Measurements from ENCODE around the gene CBX8.

The CBX8 gene

DNA sequence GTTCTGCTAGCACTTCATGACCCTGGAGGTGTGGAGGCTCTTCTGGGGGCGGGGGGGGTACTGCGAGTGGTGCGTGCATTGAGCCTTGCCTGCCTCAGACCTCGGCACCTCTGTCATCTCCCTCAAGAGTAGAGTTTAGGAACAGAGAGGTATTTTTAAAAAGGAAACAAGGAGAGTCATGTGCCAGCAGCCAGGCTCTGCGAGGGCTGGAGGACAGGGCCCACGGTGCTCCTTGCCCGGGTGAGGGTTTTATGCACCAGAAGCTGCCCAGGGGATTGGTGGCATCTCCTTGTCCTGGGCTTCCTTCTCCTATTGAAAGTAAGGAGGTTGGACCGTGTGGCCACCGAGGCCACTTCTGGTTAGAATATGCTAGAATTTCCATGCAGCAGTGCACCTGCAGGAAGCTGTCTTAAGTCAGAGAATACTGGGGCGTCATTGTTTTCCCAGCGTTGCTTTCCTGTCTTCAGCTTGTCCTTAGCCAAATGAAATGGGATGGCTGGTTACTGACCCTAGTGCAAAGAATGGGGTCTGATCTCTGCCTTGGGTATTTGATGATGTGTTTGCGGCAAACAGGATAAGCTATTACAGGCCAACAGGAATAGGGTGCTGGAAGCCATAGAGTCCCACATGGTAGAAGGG, 15.7 kb downstream of the CBX8 start:
- no peaks in the 10 kb centered on the region for H3K9me3 ChIP-seq (ENCODE audit: control insufficient read depth in 2 of 2, low read length in 2 of 2)
- H3K27ac ChIP-seq (ENCODE audit: low read length), result no peak overlapping the region
- no peak overlapping the region for H3K9ac ChIP-seq (ENCODE audit: low read length in 2 of 2)
- H3K36me3 ChIP-seq (ENCODE audit: control insufficient read depth in 2 of 2, insufficient read depth in 2 of 2, low read length in 2 of 2), result no peaks in the 10 kb centered on the region
- H3K4me3 ChIP-seq (ENCODE audit: low read length in 2 of 2), result no peak overlapping the region
- peaks cover 45 to 71% of the 10 kb centered on the region in 2 donors for H3K27me3 ChIP-seq (ENCODE audit: control insufficient read depth in 1 of 2, insufficient read depth in 2 of 2, low read length in 2 of 2)
- peaks cover 16% of the 10 kb centered on the region for H3K4me1 ChIP-seq (ENCODE audit: control insufficient read depth, insufficient read depth, low read length)

DNA sequence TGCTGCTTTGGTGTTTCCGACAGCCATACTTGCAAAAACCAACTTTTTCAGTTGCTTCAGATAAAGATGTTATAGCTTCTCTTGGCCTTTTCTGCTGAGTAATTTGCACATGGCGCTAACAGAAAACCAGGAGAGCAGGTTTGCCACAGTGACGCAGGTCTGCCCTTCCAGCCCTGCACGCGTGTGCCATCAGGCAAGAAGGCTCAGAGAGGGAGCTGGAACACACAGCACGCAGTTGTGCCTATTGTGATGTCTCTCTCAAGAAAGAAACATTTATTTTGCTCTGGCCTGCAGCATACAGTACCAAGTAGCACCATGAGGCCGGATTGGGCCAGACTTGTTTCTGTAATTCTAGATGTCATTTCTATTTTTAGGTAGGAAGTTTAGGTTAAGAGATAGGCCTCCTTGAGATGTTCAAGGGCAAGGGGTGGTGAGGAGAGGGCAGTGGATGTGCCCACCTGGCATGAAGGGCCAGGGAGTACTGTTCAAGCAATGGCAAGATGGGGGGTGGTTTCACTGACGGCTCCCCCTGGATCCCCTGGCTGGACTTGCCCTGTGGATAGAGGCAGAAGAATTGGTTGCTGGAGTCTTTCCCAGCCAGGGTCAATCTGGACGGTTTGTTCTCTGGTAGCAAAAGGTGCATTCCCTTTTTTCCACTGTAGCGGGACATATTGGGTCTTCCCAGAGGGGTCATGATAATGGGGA, 17.1 kb downstream of the CBX8 start:
- Histone ChIP-seq H3K27ac (ENCODE audit: low read length) (no peak overlapping the region), H3K9me3 (ENCODE audit: control insufficient read depth in 2 of 2, low read length in 2 of 2) (no peaks in the 10 kb centered on the region), H3K27me3 (ENCODE audit: control insufficient read depth in 1 of 2, insufficient read depth in 2 of 2, low read length in 2 of 2) (peaks cover 52 to 70% of the 10 kb centered on the region in 2 donors), H3K9ac (ENCODE audit: low read length in 2 of 2) (no peak overlapping the region), H3K4me1 (ENCODE audit: control insufficient read depth, insufficient read depth, low read length) (peaks cover 16% of the 10 kb centered on the region), H3K36me3 (ENCODE audit: control insufficient read depth in 2 of 2, insufficient read depth in 2 of 2, low read length in 2 of 2) (no peaks in the 10 kb centered on the region), H3K4me3 (ENCODE audit: low read length in 2 of 2) (no peak overlapping the region)

DNA sequence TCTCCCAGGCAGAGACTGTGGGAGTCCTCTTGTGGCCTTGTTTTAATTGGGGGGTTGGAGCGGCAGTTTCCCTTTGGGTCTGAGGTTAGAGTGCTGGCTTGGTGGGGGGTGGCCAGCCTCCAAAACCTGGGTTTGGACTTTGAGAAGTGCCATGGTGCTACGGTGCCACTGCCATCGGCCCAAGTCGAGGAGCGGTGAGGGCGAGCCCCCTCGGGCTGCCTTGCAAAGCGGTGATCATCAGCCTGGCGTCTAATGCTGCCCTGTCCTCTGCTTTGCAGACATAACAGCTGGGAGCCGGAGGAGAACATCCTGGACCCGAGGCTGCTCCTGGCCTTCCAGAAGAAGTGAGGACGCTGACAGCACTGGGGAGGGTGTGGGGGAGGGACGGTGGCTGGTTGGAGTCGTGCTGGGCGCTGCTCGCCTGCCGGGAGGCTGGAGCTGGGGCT, 17.8 kb downstream of the CBX8 start:
- no peak overlapping the region for H3K27ac ChIP-seq (ENCODE audit: low read length)
- no peaks in the 10 kb centered on the region for H3K9me3 ChIP-seq (ENCODE audit: control insufficient read depth in 2 of 2, low read length in 2 of 2)
- no peak overlapping the region for H3K4me3 ChIP-seq (ENCODE audit: low read length in 2 of 2)
- H3K9ac ChIP-seq (ENCODE audit: low read length in 2 of 2), result no peak overlapping the region
- peaks cover 16% of the 10 kb centered on the region for H3K4me1 ChIP-seq (ENCODE audit: control insufficient read depth, insufficient read depth, low read length)
- peaks cover 55 to 66% of the 10 kb centered on the region in 2 donors for H3K27me3 ChIP-seq (ENCODE audit: control insufficient read depth in 1 of 2, insufficient read depth in 2 of 2, low read length in 2 of 2)
- no peaks in the 10 kb centered on the region for H3K36me3 ChIP-seq (ENCODE audit: control insufficient read depth in 2 of 2, insufficient read depth in 2 of 2, low read length in 2 of 2)

DNA sequence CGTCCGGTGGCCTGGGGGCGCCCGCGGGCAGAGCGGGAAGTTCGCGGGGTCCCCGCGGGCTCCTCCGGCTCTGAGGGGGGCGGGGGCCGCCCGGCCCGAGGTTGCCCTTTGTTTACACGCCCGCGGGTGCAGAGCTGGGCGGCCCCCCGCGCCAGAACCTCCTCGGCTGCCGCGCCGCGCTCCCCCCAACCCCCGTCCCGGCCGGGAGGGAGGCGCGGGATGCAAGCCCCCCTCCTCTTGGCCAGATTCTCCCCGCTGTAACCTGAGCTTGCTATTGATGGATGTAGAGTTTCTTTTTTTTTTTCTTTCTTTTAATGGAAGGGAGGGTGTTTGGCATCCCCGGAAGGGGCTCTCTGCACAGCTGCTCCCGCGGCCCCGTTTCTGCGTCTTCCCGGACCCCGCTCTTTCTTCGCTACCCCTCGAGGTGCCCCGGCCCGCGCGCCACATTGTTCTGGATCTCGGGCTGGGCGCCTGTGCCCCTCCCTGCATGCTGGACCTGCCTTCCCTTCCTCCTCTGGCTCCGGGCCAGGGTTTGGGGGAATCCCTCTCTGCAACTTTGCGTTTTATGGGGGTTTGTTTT, 18.3 kb downstream of the CBX8 start:
- H3K27ac ChIP-seq (ENCODE audit: low read length), result no peak overlapping the region
- H3K4me1 ChIP-seq (ENCODE audit: control insufficient read depth, insufficient read depth, low read length), result peaks cover 16% of the 10 kb centered on the region
- H3K4me3 ChIP-seq (ENCODE audit: low read length in 2 of 2), result peak overlapping the region in 1 of 2 donors; percentile 61
- H3K36me3 ChIP-seq (ENCODE audit: control insufficient read depth in 2 of 2, insufficient read depth in 2 of 2, low read length in 2 of 2), result no peaks in the 10 kb centered on the region
- no peaks in the 10 kb centered on the region for H3K9me3 ChIP-seq (ENCODE audit: control insufficient read depth in 2 of 2, low read length in 2 of 2)
- peaks cover 58 to 62% of the 10 kb centered on the region in 2 donors for H3K27me3 ChIP-seq (ENCODE audit: control insufficient read depth in 1 of 2, insufficient read depth in 2 of 2, low read length in 2 of 2)
- H3K9ac ChIP-seq (ENCODE audit: low read length in 2 of 2), result no peak overlapping the region

DNA sequence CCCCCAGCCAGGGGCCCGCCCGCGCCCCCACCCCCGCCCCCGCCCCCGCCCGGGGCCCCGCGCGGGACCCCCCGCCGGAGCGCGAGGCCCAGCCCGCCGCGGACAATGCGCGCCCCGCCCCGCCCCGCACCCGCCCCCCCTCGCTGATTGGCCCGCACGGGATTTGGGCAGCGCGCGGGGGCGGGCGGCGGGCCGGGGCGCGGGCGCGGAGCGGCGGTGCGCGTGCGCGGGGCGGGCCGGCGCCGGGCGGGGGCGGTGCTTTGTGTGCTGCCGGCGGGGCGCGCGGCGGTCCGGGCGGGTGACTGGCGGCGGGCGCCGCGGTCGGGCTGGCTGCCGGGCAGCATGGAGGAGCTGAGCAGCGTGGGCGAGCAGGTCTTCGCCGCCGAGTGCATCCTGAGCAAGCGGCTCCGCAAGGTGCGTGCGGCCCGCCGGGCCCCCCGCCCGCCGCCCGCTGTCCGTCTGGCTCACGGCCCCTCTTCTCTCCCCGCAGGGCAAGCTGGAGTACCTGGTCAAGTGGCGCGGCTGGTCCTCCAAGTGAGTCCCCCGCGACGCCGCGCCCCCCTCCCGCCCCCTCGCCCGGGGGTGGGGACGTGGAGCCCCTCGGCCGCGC, 18.9 kb downstream of the CBX8 start, which contains the start of gene CBX2:
TSS of gene CBX2 (plus strand) at position 255 of the 610 bp plus-strand sequence. CDS start at position 343, 88 bp downstream.
- H3K4me1 ChIP-seq (ENCODE audit: control insufficient read depth, insufficient read depth, low read length), result peaks cover 16% of the 10 kb centered on the region
- no peak within 1 kb of the TSS for H3K9ac ChIP-seq (ENCODE audit: low read length in 2 of 2)
- no peaks in the 10 kb centered on the region for H3K9me3 ChIP-seq (ENCODE audit: control insufficient read depth in 2 of 2, low read length in 2 of 2)
- peak within 1 kb of the TSS; percentile 29 to 61 for H3K4me3 ChIP-seq (ENCODE audit: low read length in 2 of 2)
- peaks cover 60% of the 10 kb centered on the region in 2 donors for H3K27me3 ChIP-seq (ENCODE audit: control insufficient read depth in 1 of 2, insufficient read depth in 2 of 2, low read length in 2 of 2)
- H3K27ac ChIP-seq (ENCODE audit: low read length), result no peak within 1 kb of the TSS
- H3K36me3 ChIP-seq (ENCODE audit: control insufficient read depth in 2 of 2, insufficient read depth in 2 of 2, low read length in 2 of 2), result no peaks in the 10 kb centered on the region

DNA sequence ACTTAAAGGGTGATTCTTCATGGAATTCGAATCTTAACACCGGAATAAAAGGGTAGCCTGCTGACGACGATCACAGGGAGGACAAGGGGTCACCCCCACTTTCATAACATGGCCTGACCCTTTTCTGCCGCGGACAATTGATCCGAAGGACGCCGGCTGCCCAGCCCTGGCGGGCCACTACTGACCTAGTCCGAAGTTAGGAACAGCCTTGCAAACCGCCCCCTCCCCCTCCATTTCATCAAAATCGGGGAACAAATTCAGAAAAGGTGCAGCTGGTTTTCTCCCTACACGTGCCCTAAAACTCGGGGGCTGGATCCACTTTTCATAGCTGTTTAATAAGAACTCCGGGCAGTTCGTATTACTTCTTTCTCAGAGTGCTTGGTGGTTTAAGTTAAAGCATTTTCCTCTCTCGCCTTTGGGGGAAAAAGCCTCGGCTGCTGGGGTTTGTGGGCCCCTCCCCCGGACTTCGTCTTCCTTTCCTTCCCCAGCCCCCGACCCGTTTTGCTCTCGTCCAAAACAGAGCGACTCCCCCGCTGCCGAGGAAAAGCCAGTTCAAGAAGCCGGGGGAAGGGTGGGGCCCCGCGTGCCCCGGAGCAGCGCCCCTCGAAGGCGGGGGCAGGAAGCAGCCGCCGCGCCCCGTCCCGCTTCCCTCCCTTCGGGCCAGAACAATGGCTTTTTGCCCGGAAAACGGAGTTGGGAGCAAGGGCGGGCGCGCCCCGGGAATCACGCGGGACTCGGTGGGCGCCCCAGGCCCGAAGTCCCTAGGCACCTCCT, 19.6 kb downstream of the CBX8 start:
- Histone ChIP-seq H3K4me3 (ENCODE audit: low read length in 2 of 2) (peak overlapping the region; percentile 29 to 61), H3K36me3 (ENCODE audit: control insufficient read depth in 2 of 2, insufficient read depth in 2 of 2, low read length in 2 of 2) (no peaks in the 10 kb centered on the region), H3K27me3 (ENCODE audit: control insufficient read depth in 1 of 2, insufficient read depth in 2 of 2, low read length in 2 of 2) (peaks cover 58 to 64% of the 10 kb centered on the region in 2 donors), H3K9ac (ENCODE audit: low read length in 2 of 2) (no peak overlapping the region), H3K27ac (ENCODE audit: low read length) (no peak overlapping the region), H3K9me3 (ENCODE audit: control insufficient read depth in 2 of 2, low read length in 2 of 2) (no peaks in the 10 kb centered on the region), H3K4me1 (ENCODE audit: control insufficient read depth, insufficient read depth, low read length) (peaks cover 16% of the 10 kb centered on the region)

DNA sequence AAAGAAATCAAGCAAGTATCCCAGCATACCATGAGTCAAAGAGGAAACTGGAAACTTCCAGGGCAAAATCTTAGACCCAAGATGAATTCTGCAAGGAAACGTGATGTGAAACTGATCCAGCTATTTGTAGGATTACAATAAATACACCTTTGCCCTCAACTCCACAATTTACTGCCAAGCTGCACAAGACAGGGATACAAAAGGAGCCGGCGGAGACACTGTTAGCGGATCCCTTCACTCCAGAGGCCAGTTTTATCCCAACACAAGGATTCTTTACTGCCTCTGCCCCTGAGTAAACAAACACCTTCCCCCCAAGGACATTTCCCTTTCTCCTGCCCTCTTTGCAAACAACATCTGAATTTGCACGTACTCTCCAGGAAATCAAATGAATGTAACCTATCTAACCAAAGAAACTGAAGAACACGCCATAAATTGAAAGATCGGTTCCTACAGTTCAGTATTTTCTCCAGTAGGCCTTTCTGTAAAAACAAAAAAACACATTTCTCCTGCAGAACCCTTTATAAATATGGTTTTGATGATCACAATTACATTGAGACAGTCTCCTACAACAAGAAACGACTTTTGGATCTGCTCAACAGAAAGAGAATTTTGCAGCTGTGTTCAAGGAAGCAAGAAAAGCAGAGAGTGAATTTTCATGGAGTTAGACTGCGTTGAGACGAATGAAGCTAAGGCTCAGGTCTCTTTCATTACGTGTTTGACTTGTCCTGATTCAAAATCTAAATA, 20.3 kb downstream of the CBX8 start:
- no peaks in the 10 kb centered on the region for H3K36me3 ChIP-seq (ENCODE audit: control insufficient read depth in 2 of 2, insufficient read depth in 2 of 2, low read length in 2 of 2)
- H3K9ac ChIP-seq (ENCODE audit: low read length in 2 of 2), result no peak overlapping the region
- peak overlapping the region in 1 of 2 donors; percentile 61 for H3K4me3 ChIP-seq (ENCODE audit: low read length in 2 of 2)
- peaks cover 58 to 62% of the 10 kb centered on the region in 2 donors for H3K27me3 ChIP-seq (ENCODE audit: control insufficient read depth in 1 of 2, insufficient read depth in 2 of 2, low read length in 2 of 2)
- H3K4me1 ChIP-seq (ENCODE audit: control insufficient read depth, insufficient read depth, low read length), result peaks cover 16% of the 10 kb centered on the region
- no peak overlapping the region for H3K27ac ChIP-seq (ENCODE audit: low read length)
- H3K9me3 ChIP-seq (ENCODE audit: control insufficient read depth in 2 of 2, low read length in 2 of 2), result no peaks in the 10 kb centered on the region

DNA sequence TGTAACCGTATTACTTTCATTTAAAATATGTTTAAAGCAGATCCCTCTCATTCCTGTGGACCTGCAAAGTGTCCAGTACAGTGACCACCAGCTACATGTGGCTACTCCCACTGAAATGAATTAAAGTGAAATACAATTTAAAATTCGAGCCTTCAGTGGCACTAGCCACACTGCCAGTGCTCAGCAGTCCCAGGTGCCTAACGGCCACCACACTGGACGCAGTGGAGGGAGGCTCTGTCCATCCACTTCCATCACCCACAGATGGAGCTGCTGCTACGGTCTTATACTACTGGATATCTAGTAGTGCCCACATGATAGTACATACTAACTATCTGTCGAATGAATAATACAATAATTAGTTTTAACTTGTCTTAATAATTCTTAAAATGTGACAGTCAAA, 21.2 kb downstream of the CBX8 start:
- no peak overlapping the region for H3K9ac ChIP-seq (ENCODE audit: low read length in 2 of 2)
- H3K36me3 ChIP-seq (ENCODE audit: control insufficient read depth in 2 of 2, insufficient read depth in 2 of 2, low read length in 2 of 2), result no peaks in the 10 kb centered on the region
- H3K4me1 ChIP-seq (ENCODE audit: control insufficient read depth, insufficient read depth, low read length), result peaks cover 16% of the 10 kb centered on the region
- no peak overlapping the region for H3K27ac ChIP-seq (ENCODE audit: low read length)
- H3K27me3 ChIP-seq (ENCODE audit: control insufficient read depth in 1 of 2, insufficient read depth in 2 of 2, low read length in 2 of 2), result peaks cover 51 to 61% of the 10 kb centered on the region in 2 donors
- H3K4me3 ChIP-seq (ENCODE audit: low read length in 2 of 2), result no peak overlapping the region
- H3K9me3 ChIP-seq (ENCODE audit: control insufficient read depth in 2 of 2, low read length in 2 of 2), result no peaks in the 10 kb centered on the region

DNA sequence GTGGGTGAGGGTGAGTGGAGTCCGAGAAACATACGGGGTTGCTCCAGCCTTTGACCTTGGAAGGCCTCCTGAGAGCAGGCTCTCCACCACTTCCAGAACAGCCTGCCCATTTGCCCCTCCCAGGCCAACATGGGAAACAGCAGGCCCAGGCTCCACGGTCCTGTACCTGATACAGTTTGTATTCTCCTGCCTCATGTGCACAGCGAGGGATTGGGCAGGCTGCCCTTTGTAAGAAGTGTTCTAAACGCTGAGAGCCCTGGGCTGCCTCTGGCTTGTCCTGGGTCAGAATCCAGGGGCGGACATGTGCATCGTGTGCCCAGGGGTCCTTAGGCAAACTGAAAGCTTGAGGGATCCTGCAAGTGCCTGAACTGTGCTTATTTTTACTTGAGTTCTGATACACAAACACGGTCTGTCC, 22.3 kb downstream of the CBX8 start:
- Histone ChIP-seq H3K9me3 (ENCODE audit: control insufficient read depth in 2 of 2, low read length in 2 of 2) (no peaks in the 10 kb centered on the region), H3K36me3 (ENCODE audit: control insufficient read depth in 2 of 2, insufficient read depth in 2 of 2, low read length in 2 of 2) (no peaks in the 10 kb centered on the region), H3K9ac (ENCODE audit: low read length in 2 of 2) (no peak overlapping the region), H3K4me1 (ENCODE audit: control insufficient read depth, insufficient read depth, low read length) (peaks cover 16% of the 10 kb centered on the region), H3K27ac (ENCODE audit: low read length) (no peak overlapping the region), H3K4me3 (ENCODE audit: low read length in 2 of 2) (no peak overlapping the region), H3K27me3 (ENCODE audit: control insufficient read depth in 1 of 2, insufficient read depth in 2 of 2, low read length in 2 of 2) (peaks cover 40 to 58% of the 10 kb centered on the region in 2 donors)
